ENCODE data around the gene RAD51B.
A peak's percentile ranks its signal among the peaks of the same experiment; 100 is the strongest.

Gene RAD51B

DNA sequence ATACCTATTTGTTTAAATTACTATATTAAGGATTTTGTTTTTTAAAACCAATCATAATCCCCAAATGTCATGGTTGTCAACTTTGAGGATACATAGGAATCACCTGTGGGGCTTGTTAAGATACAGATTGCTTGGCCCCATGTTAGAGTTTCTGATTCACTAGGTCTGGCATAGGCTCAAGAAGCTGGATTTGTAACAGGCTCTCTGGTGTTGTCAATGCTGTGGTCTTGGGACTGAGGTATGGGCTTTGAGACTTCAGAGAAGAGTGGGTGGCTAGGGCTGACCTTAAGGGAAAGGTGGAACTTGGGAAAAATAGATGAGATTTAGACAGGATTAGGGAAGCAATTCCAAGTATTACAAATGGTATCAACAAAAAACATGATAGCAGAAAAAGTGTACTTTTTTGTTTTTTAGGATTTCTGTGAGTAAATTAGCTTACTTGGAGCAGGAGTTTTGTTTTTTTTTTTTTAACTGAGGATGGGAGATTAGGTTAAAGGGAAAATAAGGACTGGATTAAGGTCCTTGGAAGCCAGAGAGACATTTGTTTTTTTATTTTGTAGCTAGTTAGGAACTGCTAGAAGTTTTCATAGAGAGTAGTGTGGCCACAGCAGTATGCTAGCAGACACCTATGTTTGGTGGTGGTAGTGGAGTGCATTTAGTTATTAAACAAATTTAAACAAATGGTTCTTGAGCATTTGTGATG, 88.6 kb downstream of the RAD51B start:
- Histone ChIP-seq H3K4me3 (ENCODE audit: low read depth, low read length) (no peak overlapping the region), H3K9me3 (ENCODE audit: control insufficient read depth, insufficient read depth, low read depth, low read length) (no peaks in the 10 kb centered on the region; the same call in 1 of the 2 replicates), H3K4me1 (ENCODE audit: control insufficient read depth, insufficient read depth, low read length) (0 out of 2 replicates have a peak, but pooled peaks cover 2% of the 10 kb centered on the region), H3K36me3 (ENCODE audit: control insufficient read depth in 2 of 2, insufficient read depth in 1 of 2, low read length in 2 of 2) (no peaks in the 10 kb centered on the region), H3K27ac (ENCODE audit: extremely low read depth, low read depth, low read length) (no peak overlapping the region)
- ChIA-PET CTCF (interaction anchor here (0.6 to 0.7 kb wide), 4 partner anchors 9 to 341 kb away, joined by 3 read pairs; no protein-coding TSS in a partner anchor), POLR2A (no interaction called here)
- TF ChIP-seq ZNF335 (tag by site-specific recombination; conservative IDR thresholded peaks at IDR 0.05), result 0 out of 2 replicates have a peak, but pooled peaks have one; percentile 19
- no peak for TF ChIP-seq ZNF529 (tag by site-specific recombination; IDR thresholded peaks at IDR 0.05; ENCODE audit: insufficient replicate concordance)

DNA sequence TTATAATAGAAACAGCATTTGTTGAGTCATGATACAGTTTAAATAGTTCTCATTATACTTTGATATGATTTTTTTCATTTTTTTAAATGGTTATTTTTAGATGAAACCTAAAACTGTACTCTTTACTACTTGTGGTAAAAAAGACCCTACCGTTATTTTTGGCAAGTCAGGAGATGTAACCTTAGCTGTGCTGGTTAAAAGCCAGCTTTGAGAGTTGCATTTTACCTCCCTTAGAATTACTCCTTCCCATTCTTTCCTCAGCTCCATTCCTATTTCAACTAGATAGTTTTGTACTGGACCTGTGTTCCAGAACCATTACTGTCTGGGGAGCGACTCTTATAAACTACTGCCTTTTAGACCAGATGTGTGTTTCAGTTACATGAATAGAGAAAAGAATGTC, 92.0 kb downstream of the RAD51B start:
- ChIA-PET POLR2A (no interaction called here), CTCF (interaction anchor here (0.6 to 0.9 kb wide), 2 partner anchors 9 to 884 kb away, joined by 3 to 5 read pairs; no protein-coding TSS in a partner anchor)
- H3K9me3 ChIP-seq (ENCODE audit: control insufficient read depth, insufficient read depth, low read depth, low read length), result no peaks in the 10 kb centered on the region

DNA sequence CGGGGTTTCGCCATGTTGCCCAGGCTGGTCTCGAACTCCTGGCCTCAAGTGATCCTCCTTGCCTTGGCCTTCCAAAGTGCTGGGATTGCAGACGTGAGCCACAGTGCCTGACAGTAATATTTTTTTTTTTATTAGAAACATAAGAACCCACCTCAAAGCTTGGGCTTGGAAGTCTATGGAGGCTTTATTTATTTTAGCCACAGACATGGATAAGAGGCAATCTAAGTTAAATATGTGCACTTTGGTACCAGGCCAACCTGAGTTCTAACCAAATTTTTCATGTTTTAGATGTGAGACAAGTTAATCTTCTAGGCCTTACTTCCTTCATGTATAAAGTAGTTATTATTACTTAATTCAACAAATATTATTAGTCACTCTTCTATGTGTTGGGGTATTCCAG, 96.9 kb downstream of the RAD51B start:
- Histone ChIP-seq H3K9me3 (ENCODE audit: control insufficient read depth, insufficient read depth, low read depth, low read length) (no peaks in the 10 kb centered on the region), H3K4me3 (ENCODE audit: low read depth, low read length) (no peak overlapping the region), H3K4me1 (ENCODE audit: control insufficient read depth, insufficient read depth, low read length) (peaks cover 18% of the 10 kb centered on the region), H3K36me3 (ENCODE audit: control insufficient read depth in 2 of 2, insufficient read depth in 1 of 2, low read length in 2 of 2) (no peaks in the 10 kb centered on the region), H3K27ac (ENCODE audit: extremely low read depth, low read depth, low read length) (no peak overlapping the region)
- CTCF ChIA-PET, result interaction anchor here (0.8 to 1.3 kb wide), 2 partner anchors 23 to 32 kb away, joined by 3 read pairs; no protein-coding TSS in a partner anchor
- POLR2A ChIA-PET, result no interaction called here
- TF ChIP-seq GLIS1 (tag by site-specific recombination; IDR thresholded peaks at IDR 0.05), result no peak

More for the DNA sequence above, 92.0 kb downstream of the RAD51B start:
- Histone ChIP-seq H3K4me3 (ENCODE audit: low read depth, low read length) (no peak overlapping the region), H3K4me1 (ENCODE audit: control insufficient read depth, insufficient read depth, low read length) (peaks cover 13% of the 10 kb centered on the region; the same call in 1 of the 2 replicates), H3K36me3 (ENCODE audit: control insufficient read depth in 2 of 2, insufficient read depth in 1 of 2, low read length in 2 of 2) (no peaks in the 10 kb centered on the region), H3K27ac (ENCODE audit: extremely low read depth, low read depth, low read length) (no peak overlapping the region)
- TF ChIP-seq ZNF140 (tag by site-specific recombination; IDR thresholded peaks at IDR 0.05), result no peak
- TF ChIP-seq ZNF585B (tag by site-specific recombination; IDR thresholded peaks at IDR 0.05), result no peak
- no peak for TF ChIP-seq ZBTB17 (tag by site-specific recombination; IDR thresholded peaks at IDR 0.05)
- TF ChIP-seq, protein P1, sequence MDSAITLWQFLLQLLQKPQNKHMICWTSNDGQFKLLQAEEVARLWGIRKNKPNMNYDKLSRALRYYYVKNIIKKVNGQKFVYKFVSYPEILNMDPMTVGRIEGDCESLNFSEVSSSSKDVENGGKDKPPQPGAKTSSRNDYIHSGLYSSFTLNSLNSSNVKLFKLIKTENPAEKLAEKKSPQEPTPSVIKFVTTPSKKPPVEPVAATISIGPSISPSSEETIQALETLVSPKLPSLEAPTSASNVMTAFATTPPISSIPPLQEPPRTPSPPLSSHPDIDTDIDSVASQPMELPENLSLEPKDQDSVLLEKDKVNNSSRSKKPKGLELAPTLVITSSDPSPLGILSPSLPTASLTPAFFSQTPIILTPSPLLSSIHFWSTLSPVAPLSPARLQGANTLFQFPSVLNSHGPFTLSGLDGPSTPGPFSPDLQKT (IDR thresholded peaks at IDR 0.05; ENCODE audit: borderline replicate concordance, low read depth, low read length), result no peak
- no peak for TF ChIP-seq ZNF121 (tag by site-specific recombination; IDR thresholded peaks at IDR 0.05)
- TF ChIP-seq ZNF391 (tag by site-specific recombination; IDR thresholded peaks at IDR 0.05; ENCODE audit: borderline replicate concordance, low read depth), result no peak

DNA sequence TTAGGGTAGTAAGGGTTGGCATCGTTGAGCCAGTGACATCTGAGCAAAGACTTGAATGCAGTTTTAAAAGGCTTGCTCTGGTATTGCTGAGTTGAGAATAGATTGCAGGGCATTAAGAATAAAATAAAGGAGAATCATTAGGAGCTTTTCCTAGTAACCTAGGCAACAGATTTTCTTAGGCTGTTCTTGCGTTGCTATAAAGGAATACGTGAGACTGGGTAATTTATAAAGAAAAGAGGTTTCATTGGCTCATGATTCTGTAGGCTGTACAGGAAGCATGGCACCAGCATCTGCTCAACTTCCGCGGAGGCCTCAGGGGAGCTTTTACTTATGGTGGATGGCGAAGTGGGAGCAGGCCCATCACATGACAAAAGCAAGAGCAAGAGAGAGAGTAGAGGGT, 97.4 kb downstream of the RAD51B start:
- CTCF ChIA-PET, result interaction anchor here (0.8 kb wide), 1 partner anchor 32 kb away, joined by 3 read pairs; no protein-coding TSS in a partner anchor
- Histone ChIP-seq H3K9me3 (ENCODE audit: control insufficient read depth, insufficient read depth, low read depth, low read length) (no peaks in the 10 kb centered on the region), H3K4me3 (ENCODE audit: low read depth, low read length) (no peak overlapping the region), H3K27ac (ENCODE audit: extremely low read depth, low read depth, low read length) (no peak overlapping the region), H3K36me3 (ENCODE audit: control insufficient read depth in 2 of 2, insufficient read depth in 1 of 2, low read length in 2 of 2) (no peaks in the 10 kb centered on the region), H3K4me1 (ENCODE audit: control insufficient read depth, insufficient read depth, low read length) (peaks cover 18% of the 10 kb centered on the region)
- POLR2A ChIA-PET, result no interaction called here
- TF ChIP-seq PRDM1 (tag by site-specific recombination; IDR thresholded peaks at IDR 0.05), result no peak
- no peak for TF ChIP-seq ZNF707 (tag by site-specific recombination; IDR thresholded peaks at IDR 0.05)
- no peak for TF ChIP-seq ZNF202 (tag by site-specific recombination; IDR thresholded peaks at IDR 0.05; ENCODE audit: borderline replicate concordance)
- no peak for TF ChIP-seq SETDB1 (IDR thresholded peaks at IDR 0.05; ENCODE audit: insufficient read length, low read length)
- no peak for TF ChIP-seq ZFP37 (tag by site-specific recombination; IDR thresholded peaks at IDR 0.05)
- TF ChIP-seq, protein P2, sequence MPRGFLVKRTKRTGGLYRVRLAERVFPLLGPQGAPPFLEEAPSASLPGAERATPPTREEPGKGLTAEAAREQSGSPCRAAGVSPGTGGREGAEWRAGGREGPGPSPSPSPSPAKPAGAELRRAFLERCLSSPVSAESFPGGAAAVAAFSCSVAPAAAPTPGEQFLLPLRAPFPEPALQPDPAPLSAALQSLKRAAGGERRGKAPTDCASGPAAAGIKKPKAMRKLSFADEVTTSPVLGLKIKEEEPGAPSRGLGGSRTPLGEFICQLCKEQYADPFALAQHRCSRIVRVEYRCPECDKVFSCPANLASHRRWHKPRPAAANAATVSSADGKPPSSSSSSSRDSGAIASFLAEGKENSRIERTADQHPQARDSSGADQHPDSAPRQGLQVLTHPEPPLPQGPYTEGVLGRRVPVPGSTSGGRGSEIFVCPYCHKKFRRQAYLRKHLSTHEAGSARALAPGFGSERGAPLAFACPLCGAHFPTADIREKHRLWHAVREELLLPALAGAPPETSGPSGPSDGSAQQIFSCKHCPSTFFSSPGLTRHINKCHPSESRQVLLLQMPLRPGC (tag by site-specific recombination; IDR thresholded peaks at IDR 0.05), result no peak
- no peak for TF ChIP-seq YY2 (tag by site-specific recombination; IDR thresholded peaks at IDR 0.05)
- no peak for TF ChIP-seq OVOL3 (tag by site-specific recombination; IDR thresholded peaks at IDR 0.05)
- TF ChIP-seq MZF1 (tag by site-specific recombination; IDR thresholded peaks at IDR 0.05; ENCODE audit: borderline replicate concordance), result no peak
- TF ChIP-seq ZXDB (tag by site-specific recombination; IDR thresholded peaks at IDR 0.05), result no peak
- no peak for TF ChIP-seq ZNF624 (tag by site-specific recombination; IDR thresholded peaks at IDR 0.05)
- no peak for TF ChIP-seq ZNF112 (tag by site-specific recombination; IDR thresholded peaks at IDR 0.05)
- TF ChIP-seq ZNF768 (tag by site-specific recombination; IDR thresholded peaks at IDR 0.05), result no peak
- TF ChIP-seq GLIS2 (tag by site-specific recombination; IDR thresholded peaks at IDR 0.05), result no peak
- TF ChIP-seq ZBTB1 (tag by site-specific recombination; IDR thresholded peaks at IDR 0.05), result no peak
- no peak for TF ChIP-seq ZNF19 (tag by site-specific recombination; IDR thresholded peaks at IDR 0.05; ENCODE audit: low read depth)
- TF ChIP-seq ZBTB48 (tag by site-specific recombination; IDR thresholded peaks at IDR 0.05), result no peak

Data from HEK293 (cell line).